A673 (cell line): Measurements from ENCODE around the gene KRT33B. TPM values are rescaled to one million over a fixed set of nuclear protein-coding genes. Genes with fewer than 3 reads are reported as not detected.

Source experiments
- BruUV-seq: library from RNA; stranded (reverse); fragments of 400-500 nt; replicated peaks from 2 replicates; lab custom pipeline; 2021; lab: Mats Ljungman, UMichigan
- CTCF ChIA-PET: fragments of 300-600 bp; sonication (Branson Sonifier 250); formaldehyde crosslinking; loops from one replicate; lab custom pipeline; 2022; ENCODE audit warnings: antibody characterized with exemption; lab: Charles Lee
- POLR2A ChIA-PET: fragments of 300-600 bp; sonication (Branson Sonifier 250); formaldehyde crosslinking; loops from one replicate; lab custom pipeline; 2022; ENCODE audit warnings: antibody characterized with exemption; ENCODE audit not compliant: low non-redundant PET; lab: Charles Lee
- DNase-seq: peaks from one replicate; pipeline ENCODE4 v3.0.0-alpha.2; 2015; ENCODE audit warnings: low spot score
- H3K27ac ChIP-seq: fragments of 200-600 bp; sonication (generic); 2 replicates; pipeline ENCODE4 v1.5.1; 2016; ENCODE audit warnings: mixed run types, low read depth, mild to moderate bottlenecking, mixed read lengths, antibody characterized with exemption, low read length; ENCODE audit not compliant: poor library complexity, severe bottlenecking
- H3K27me3 ChIP-seq: fragments of 200-600 bp; sonication (generic); replicated peaks from 2 replicates; pipeline ENCODE4 v1.6.1; 2017; ENCODE audit warnings: mixed run types, low read depth, mild to moderate bottlenecking, mixed read lengths, antibody characterized with exemption, low read length; ENCODE audit not compliant: insufficient read depth, poor library complexity
- H3K36me3 ChIP-seq: fragments of 200-600 bp; sonication (generic); 2 replicates; pipeline ENCODE4 v1.6.1; 2016; ENCODE audit warnings: mixed run types, mild to moderate bottlenecking, mixed read lengths, antibody characterized with exemption, low read length; ENCODE audit not compliant: insufficient read depth, poor library complexity, severe bottlenecking
- H3K4me1 ChIP-seq: fragments of 200-600 bp; sonication (generic); 2 replicates; pipeline ENCODE4 v1.6.1; 2017; ENCODE audit warnings: mixed run types, mild to moderate bottlenecking, mixed read lengths, antibody characterized with exemption, low read length; ENCODE audit not compliant: insufficient read depth, poor library complexity, severe bottlenecking
- H3K4me3 ChIP-seq: fragments of 200-600 bp; sonication (generic); 2 replicates; pipeline ENCODE4 v1.5.1; 2016; ENCODE audit warnings: low read depth, mixed run types, mild to moderate bottlenecking, mixed read lengths, low read length; ENCODE audit not compliant: poor library complexity, severe bottlenecking
- H3K9me3 ChIP-seq: fragments of 200-600 bp; sonication (generic); 2 replicates; pipeline ENCODE4 v1.6.1; 2016; ENCODE audit warnings: mixed run types, low read depth, mild to moderate bottlenecking, mixed read lengths, antibody characterized with exemption, low read length; ENCODE audit not compliant: poor library complexity, severe bottlenecking
- EZH2 ChIP-seq: fragments of 200-600 bp; sonication (generic); IDR thresholded peaks from 2 replicates; pipeline ENCODE4 v1.6.1; 2017; ENCODE audit warnings: borderline replicate concordance, low read depth, mild to moderate bottlenecking, mixed read lengths, antibody characterized with exemption, low read length; ENCODE audit not compliant: poor library complexity, severe bottlenecking
- intact Hi-C: fragments of 100-400 bp; cut with micrococcal nuclease; formaldehyde crosslinking; loops from one replicate; pipeline ENCODE4 v1.10.0; 2022; ENCODE audit not compliant: unreplicated experiment
- total RNA-seq: library from RNA; stranded (reverse); gene quantifications from 2 replicates; pipeline ENCODE4 v1.2.3, GENCODE V29; 2021
- TF ChIP-seq, protein P1 (sequence below): fragments of 300-800, 200-600 bp; sonication (generic); conservative IDR thresholded peaks from 2 replicates; pipeline ENCODE4 v1.5.1; 2017; ENCODE audit warnings: low read depth, mild to moderate bottlenecking, antibody characterized with exemption, low read length, moderate library complexity, mixed read lengths

The KRT33B gene
- total RNA-seq, 1 experiment from 2014 or later, result not detected

DNA sequence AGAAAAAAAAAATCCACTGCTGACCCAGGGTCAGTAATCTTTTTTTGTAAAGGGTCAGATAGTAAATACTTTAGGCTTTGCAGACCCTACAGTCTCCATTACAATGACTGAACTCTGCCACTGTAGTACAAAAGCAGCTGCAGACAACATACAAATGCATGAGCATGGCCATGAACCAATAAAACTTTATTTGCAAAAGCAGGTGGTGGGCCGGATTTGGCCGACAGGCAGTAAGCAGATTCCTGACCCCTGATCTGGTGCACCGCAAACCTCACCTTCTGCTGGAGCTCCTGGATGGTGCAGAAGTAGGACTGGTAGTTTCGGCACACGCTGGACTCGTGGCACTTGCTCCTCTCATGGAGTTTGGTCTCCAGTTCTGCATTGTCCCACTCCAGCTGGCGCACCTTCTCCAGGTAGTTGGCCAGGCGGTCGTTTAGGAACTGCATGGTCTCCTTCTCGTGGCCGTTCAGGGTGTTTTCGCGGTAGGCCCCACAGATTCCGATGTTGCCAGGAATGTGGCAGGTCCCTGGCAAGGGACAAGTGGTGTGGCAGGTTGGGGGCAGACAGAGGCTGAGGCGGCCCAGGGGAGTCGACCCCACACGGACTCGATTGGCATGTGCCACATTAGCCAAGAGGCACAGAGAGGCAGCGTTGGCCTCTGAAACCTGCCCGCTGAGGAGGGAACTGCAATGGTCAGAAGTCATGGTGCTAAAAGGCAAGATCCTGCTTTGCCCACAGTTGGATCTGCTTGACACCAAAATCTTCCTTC lies 41.6 kb upstream of the KRT33B start:
- BruUV-seq, result no TSS peak
- ChIA-PET POLR2A (no interaction called here), CTCF (no interaction called here)
- intact Hi-C loops, result no loop called here
- TF ChIP-seq, protein P1, sequence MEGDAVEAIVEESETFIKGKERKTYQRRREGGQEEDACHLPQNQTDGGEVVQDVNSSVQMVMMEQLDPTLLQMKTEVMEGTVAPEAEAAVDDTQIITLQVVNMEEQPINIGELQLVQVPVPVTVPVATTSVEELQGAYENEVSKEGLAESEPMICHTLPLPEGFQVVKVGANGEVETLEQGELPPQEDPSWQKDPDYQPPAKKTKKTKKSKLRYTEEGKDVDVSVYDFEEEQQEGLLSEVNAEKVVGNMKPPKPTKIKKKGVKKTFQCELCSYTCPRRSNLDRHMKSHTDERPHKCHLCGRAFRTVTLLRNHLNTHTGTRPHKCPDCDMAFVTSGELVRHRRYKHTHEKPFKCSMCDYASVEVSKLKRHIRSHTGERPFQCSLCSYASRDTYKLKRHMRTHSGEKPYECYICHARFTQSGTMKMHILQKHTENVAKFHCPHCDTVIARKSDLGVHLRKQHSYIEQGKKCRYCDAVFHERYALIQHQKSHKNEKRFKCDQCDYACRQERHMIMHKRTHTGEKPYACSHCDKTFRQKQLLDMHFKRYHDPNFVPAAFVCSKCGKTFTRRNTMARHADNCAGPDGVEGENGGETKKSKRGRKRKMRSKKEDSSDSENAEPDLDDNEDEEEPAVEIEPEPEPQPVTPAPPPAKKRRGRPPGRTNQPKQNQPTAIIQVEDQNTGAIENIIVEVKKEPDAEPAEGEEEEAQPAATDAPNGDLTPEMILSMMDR, result no peak
- no peak for TF ChIP-seq EZH2
- no peak overlapping the region for H3K4me3 ChIP-seq
- no peaks in the 10 kb centered on the region for H3K4me1 ChIP-seq
- H3K9me3 ChIP-seq, result no peaks in the 10 kb centered on the region
- no peak overlapping the region for H3K27ac ChIP-seq
- H3K27me3 ChIP-seq, result no peaks in the 10 kb centered on the region
- no peak for DNase-seq
- no peaks in the 10 kb centered on the region for H3K36me3 ChIP-seq

DNA sequence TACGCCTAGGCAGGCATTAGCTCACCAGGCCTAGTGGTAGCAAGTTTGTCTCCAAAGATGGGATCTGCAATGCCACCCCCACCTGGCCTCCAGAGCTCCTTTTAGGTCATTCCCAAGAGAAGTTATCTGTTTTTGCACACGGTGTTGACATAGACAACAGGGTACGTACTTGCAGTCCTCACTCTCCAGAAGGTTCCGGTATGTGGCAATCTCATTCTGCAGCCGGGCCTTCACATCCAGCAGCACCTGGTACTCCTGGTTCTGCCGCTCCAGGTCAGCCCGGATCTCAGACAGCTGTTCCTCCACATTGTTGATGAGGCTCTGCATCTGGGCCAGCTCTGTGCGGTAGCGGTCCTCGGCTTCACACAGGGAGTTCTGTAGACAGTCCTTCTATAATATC lies 37.6 kb upstream of the KRT33B start:
- Histone ChIP-seq H3K27ac (no peak overlapping the region), H3K4me1 (no peaks in the 10 kb centered on the region), H3K9me3 (no peaks in the 10 kb centered on the region), H3K4me3 (no peak overlapping the region), H3K36me3 (no peaks in the 10 kb centered on the region), H3K27me3 (no peaks in the 10 kb centered on the region)
- CTCF ChIA-PET, result no interaction called here
- TF ChIP-seq EZH2, result no peak
- TF ChIP-seq, protein P1, result no peak
- DNase-seq, result no peak
- POLR2A ChIA-PET, result no interaction called here
- intact Hi-C loops, result no loop called here
- no TSS peak for BruUV-seq

DNA sequence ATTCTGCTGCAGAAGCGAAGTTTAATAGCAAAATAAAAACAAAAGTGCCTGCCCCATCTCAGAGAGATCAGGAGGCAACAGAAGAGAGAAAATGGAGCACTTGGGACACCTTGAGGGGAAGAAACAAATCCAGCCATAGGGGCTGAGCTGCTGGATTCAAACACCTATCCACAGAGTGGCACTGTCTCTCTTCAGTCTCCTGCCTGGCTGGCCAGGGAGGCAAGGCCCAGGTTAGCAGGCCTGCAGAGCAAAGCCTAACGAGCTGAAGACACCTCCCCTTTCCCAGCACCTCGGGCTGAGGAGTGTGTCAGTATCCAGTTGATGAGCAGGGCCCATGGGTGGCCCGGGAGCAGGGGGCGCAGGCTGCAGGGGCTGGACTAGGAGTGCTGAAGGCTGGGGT lies 36.6 kb upstream of the KRT33B start:
- ChIA-PET CTCF (interaction anchor here (0.5 kb wide), 1 partner anchor 257 kb away, joined by 3 read pairs; no protein-coding TSS in a partner anchor), POLR2A (no interaction called here)
- Histone ChIP-seq H3K36me3 (no peaks in the 10 kb centered on the region), H3K4me1 (no peaks in the 10 kb centered on the region), H3K27me3 (no peaks in the 10 kb centered on the region), H3K27ac (no peak overlapping the region), H3K4me3 (no peak overlapping the region), H3K9me3 (no peaks in the 10 kb centered on the region)
- TF ChIP-seq, protein P1, result no peak
- TF ChIP-seq EZH2, result no peak
- no peak for DNase-seq
- intact Hi-C loops, result no loop called here
- BruUV-seq, result no TSS peak
